GM12875 (cell line): ENCODE results near the gene ACER3.
"Not testable (repeated sequence)": the region's sequence is repeated elsewhere in the genome, so short reads cannot be mapped to it uniquely, and the experiment has no call there.

Experiments
- H3K4me3 ChIP-seq: one replicate; pipeline ENCODE4 v1.5.1; 2011; ENCODE audit warnings: low read depth, low read length, control low read depth
- TF ChIP-seq, protein P1 (sequence below): IDR thresholded peaks from 2 replicates; pipeline ENCODE4 v1.5.1; 2011; ENCODE audit warnings: low read depth, mild to moderate bottlenecking, control low read depth, inconsistent platforms, low read length, moderate library complexity, borderline replicate concordance; ENCODE audit not compliant: insufficient read depth

The ACER3 gene

DNA sequence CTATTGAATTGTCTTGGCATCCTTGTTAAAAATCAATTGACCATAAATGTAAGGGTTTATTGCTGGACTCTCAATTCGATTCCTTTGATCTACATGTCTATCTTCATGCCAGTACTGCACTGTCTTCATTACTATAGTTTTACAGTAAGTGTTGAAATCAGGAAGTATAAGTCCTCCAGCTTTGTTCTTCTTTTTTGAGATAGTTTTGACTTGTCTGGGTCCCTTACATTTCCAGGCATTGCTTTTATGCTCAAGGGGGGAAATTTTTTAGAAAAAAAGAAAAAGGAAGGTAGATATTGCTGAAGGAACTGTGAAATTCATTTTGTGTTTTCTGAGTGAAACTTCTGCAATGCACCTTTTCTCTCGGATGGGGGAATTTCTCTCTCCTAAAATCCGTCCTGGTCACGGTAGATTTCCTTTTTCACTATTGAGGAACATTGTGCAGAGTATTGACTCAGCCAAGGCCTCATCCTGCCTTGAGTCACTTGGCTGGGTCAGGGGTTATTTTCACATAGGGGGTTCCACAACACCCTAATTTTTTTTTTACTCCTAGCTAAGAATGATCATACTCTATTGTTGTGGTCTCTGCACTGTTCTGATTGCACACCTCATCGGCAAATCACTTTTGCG lies 2.8 kb upstream of the ACER3 start:
- TF ChIP-seq, protein P1, sequence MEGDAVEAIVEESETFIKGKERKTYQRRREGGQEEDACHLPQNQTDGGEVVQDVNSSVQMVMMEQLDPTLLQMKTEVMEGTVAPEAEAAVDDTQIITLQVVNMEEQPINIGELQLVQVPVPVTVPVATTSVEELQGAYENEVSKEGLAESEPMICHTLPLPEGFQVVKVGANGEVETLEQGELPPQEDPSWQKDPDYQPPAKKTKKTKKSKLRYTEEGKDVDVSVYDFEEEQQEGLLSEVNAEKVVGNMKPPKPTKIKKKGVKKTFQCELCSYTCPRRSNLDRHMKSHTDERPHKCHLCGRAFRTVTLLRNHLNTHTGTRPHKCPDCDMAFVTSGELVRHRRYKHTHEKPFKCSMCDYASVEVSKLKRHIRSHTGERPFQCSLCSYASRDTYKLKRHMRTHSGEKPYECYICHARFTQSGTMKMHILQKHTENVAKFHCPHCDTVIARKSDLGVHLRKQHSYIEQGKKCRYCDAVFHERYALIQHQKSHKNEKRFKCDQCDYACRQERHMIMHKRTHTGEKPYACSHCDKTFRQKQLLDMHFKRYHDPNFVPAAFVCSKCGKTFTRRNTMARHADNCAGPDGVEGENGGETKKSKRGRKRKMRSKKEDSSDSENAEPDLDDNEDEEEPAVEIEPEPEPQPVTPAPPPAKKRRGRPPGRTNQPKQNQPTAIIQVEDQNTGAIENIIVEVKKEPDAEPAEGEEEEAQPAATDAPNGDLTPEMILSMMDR = no peak
- no peak overlapping the region for H3K4me3 ChIP-seq

DNA sequence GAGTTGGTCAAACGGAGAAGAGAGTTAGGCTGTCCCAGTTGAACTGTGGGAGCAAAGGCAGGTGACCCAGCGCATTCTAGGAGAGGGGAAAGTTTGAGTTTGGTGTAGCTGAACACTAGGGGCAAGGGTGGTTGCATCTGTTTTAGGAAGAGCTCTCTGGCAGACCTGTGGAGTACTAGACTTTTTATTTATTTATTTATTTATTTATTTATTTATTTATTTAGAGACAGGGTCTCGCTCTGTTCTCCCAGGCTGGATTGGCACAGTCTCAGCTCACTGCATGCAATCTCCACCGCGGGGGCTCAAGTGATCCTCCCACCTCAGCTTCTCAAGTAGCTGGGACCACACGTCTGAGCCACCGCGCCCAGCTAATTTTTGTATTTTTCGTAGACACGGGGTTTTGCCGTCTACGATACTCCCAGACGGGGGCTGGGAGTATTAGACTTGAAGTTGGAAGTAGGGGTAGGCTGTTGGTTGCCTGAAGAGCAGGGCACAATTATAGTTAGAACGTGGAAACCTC lies 950 bp upstream of the ACER3 start:
- no peak overlapping the region for H3K4me3 ChIP-seq
- TF ChIP-seq, protein P1 = no peak

DNA sequence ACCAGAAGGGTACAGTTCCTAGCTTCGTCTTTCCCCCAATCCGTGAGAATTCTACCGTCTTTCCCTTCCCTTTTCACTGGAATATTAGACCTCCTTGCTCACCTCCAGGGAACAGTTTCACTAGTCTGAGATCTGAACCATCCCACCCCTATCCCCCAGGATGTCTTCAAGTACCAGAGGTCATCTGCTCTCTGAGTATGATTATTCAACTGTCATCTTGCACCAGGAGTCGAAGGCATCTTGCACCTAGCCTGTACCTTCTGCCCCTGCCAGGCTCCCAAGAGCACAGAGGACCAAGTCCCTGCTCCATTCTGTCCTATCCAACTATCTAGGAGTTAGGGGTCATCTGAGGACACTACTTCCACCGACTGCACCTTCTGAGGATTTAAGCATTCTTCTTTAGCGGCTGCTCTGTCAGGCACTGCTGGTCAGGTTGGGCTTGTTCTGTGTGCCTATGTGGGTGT lies 804 bp downstream of the ACER3 start:
- TF ChIP-seq, protein P1 = no peak
- H3K4me3 ChIP-seq = peak overlapping the region; percentile 83

- H3K4me3 ChIP-seq = not testable (repeated sequence)
Measured at GRCh38 chr11:76862794-76863193, 2.1 kb downstream of the ACER3 start.

GRCh38 chr11:76863196-76863777 lies 2.6 kb downstream of the ACER3 start:
- TF ChIP-seq, protein P1 = no peak
- H3K4me3 ChIP-seq = no peak overlapping the region

GRCh38 chr11:76872959-76873827 lies 12.5 kb downstream of the ACER3 start:
- TF ChIP-seq, protein P1 = no peak
- no peak overlapping the region for H3K4me3 ChIP-seq

DNA sequence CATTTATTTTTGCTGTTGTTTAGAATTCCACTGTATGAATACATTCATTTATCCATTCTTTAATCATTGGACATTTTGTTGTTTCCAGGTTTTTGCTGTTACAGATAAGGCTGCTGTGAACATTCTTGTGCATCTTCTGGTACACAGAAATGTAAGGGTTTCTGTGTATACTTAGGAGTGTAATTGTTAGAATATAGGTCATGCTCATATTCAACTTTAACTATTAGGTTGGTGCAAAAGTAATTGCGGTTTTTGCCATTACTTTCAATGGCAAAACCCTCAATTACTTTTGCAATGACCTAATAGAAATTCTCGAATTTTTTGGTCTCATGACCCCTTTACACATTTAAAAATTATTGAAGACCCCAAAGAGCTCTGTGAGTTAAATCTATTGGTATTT lies 17.3 kb downstream of the ACER3 start:
- no peak overlapping the region for H3K4me3 ChIP-seq
- TF ChIP-seq, protein P1 = no peak
